VCaP (cell line): ENCODE results near the gene SIK3.

Experiments
- H3K27ac ChIP-seq: fragments of 450-650 bp; 2 replicates; pipeline ENCODE4 v1.5.1; 2017
- TF ChIP-seq, protein P1 (sequence below): fragments of 450-650 bp; conservative IDR thresholded peaks from 2 replicates; pipeline ENCODE4 v1.5.1; 2017; ENCODE audit warnings: mild to moderate bottlenecking, moderate library complexity

Gene SIK3

DNA sequence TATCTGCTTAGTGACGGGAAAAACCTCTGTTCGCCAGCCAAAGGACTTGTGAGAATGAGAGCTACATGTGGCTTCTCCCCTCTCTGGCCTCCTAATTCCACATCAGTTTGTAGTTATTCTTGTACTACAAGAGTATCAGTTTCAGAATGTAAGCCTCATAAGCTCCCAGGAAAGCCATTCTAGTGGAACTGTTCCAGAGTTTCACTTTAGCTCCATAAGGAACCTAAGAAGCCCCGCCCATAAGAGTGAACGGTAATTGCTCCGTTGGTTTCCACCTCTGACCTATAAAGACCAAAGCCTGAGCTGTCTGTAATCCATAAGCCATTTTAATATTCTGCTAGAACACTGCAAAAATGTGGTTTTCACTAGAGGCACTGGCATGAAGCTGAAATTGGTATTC, 53.0 kb downstream of the SIK3 start:
- no peak overlapping the region for H3K27ac ChIP-seq
- TF ChIP-seq, protein P1, sequence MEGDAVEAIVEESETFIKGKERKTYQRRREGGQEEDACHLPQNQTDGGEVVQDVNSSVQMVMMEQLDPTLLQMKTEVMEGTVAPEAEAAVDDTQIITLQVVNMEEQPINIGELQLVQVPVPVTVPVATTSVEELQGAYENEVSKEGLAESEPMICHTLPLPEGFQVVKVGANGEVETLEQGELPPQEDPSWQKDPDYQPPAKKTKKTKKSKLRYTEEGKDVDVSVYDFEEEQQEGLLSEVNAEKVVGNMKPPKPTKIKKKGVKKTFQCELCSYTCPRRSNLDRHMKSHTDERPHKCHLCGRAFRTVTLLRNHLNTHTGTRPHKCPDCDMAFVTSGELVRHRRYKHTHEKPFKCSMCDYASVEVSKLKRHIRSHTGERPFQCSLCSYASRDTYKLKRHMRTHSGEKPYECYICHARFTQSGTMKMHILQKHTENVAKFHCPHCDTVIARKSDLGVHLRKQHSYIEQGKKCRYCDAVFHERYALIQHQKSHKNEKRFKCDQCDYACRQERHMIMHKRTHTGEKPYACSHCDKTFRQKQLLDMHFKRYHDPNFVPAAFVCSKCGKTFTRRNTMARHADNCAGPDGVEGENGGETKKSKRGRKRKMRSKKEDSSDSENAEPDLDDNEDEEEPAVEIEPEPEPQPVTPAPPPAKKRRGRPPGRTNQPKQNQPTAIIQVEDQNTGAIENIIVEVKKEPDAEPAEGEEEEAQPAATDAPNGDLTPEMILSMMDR, result no peak

DNA sequence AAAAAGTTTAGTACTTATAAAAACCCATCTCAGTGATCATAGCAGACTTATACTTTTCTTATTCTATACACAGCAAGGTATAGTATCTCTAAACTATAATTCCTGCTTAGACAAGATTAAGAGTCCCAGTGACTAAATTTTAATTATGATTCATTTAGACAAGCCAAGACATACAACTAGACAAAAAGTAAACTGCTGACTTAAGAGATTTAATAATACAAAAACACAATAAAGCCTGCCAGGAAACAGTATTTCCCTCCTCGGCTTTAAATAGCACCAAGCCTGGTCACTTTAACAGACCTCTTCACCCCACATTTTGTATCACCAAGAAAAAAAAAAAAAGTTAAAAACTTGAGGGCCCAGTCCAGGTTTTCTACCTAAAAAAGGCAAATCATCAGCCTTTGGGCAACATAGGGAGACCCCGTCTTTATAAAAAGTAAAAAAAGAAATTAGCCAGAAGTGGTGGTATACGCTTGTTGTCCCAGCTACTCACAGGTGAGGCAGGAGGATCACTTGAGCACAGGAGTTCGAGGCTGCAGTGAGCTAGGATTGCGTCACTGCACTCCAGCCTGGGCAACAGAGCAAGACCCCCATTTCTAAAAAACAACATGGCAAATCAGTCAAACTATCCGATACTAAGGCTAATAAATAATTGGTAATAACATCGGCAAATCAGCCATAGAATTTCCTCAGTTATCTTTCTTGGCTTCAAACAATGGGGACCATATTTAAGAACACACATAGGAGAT, 53.8 kb downstream of the SIK3 start:
- TF ChIP-seq, protein P1, result no peak
- H3K27ac ChIP-seq, result no peak overlapping the region

DNA sequence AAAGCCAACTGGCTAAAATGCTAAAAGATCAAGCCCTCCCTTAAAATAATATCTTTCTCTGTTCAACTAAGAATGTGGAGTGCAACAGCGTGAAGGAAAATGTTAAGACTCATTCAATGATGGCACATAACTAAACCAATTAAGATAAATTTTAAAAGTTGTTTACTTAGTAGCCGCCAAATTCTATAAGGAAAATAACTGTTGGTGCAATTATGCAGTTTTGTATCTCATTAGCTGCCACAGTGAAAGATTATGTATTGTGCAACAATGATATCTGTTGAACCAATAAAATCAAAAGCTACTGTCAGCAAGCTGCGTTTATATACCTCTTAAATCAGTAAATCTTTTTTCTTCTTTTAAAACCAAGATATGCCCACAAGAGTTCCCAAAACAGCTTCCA, 55.5 kb downstream of the SIK3 start:
- no peak overlapping the region for H3K27ac ChIP-seq
- TF ChIP-seq, protein P1, result no peak

DNA sequence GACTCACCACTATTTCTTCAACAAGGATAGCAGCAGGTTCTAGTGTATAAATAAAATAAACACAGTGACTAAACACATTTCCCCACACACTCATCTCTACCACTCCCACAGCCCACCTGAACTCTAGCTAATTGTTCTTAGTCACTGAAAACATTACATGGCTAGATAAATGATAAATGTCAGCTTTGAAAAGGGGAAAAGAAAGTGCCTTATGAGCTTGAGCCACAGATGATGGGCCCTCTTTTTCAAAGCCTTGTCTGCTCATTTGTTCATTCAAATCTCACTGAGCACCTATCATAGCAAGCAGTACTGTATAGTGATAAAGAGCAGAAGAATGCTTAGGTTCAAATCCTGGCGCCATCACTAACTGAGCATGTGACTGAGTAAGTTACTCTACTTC, 58.3 kb downstream of the SIK3 start:
- H3K27ac ChIP-seq, result no peak overlapping the region

DNA sequence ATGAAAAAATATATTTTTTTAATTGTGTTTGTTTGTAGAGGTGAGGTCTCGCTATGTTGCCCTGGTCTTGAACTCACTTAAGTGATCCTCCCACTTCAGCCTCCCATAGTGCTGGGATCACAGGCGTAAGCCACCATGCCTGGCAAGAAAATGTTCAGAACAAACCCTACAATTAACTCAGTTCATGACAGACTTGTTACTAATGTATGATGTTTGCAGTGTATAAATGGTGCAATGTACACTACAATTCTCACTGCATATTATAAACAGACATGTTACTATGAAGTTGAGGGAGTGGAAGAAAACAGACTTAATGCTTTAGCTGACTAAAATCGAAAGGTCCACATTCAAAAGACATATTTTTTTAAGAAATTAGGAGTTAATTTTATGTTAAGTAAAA, 59.0 kb downstream of the SIK3 start:
- TF ChIP-seq, protein P1, result no peak
- H3K27ac ChIP-seq, result no peak overlapping the region

More for the DNA sequence above, 58.3 kb downstream of the SIK3 start:
- TF ChIP-seq, protein P1, result no peak

DNA sequence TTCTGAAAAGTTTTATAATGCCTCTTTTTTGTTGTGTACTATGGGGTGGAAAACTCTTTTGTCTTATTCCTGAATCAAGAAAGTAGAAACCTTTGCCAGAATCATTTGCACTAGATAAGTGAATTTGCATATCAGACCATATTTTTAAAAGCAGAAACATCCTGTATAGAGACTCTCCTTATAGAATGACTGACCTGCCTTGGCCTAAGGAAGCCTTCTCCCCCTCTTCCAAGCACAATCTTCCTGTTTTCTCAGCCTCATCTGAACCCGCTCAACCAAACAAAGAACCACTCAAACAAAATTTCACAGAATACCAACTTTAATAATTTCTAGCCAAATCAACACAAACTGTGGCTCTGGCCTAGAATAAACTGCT, 60.3 kb downstream of the SIK3 start:
- TF ChIP-seq, protein P1, result no peak
- no peak overlapping the region for H3K27ac ChIP-seq

DNA sequence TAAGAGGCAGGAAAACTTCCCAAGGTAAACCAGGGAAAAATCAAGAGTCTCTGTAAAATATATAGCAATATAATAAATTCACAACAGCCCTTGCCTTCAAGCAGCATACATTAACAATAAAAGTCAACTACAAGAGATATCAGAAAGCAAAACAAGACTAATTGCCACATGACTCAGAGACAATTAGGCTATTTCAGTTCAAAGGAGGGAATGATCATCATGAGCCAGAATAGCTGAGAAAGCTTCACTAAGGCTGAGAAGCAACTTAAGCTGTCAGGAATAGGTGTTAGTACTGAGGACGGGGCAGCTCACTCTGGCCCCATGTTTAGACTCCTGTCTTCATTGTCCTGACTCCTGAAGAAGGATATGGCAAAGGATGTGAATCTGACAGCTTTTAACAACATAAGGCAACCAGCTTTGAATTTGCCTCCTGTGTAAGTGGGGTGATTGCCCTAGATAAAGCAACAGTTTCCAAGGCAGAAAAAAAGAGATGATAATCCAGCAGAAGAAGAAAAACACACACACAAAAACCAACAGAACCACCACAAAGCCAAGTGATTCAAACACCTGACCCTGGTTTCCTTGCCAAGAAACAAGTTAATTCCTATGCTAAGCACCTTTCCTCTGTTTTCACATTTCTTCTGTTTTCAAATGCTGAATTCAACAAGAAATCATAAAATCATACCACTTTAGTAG, 60.8 kb downstream of the SIK3 start:
- TF ChIP-seq, protein P1, result no peak
- H3K27ac ChIP-seq, result no peak overlapping the region
